HG03064 (cell line): ENCODE data around the gene BICD1.
A peak's percentile ranks its signal among the peaks of the same experiment; 100 is the strongest.

Experiments
- ATAC-seq: cut with Tn5 transposase; IDR thresholded peaks from one replicate; pipeline ENCODE4 v1.9.1; 2021; ENCODE audit warnings: low read depth; ENCODE audit not compliant: unreplicated experiment

BICD1 gene

DNA sequence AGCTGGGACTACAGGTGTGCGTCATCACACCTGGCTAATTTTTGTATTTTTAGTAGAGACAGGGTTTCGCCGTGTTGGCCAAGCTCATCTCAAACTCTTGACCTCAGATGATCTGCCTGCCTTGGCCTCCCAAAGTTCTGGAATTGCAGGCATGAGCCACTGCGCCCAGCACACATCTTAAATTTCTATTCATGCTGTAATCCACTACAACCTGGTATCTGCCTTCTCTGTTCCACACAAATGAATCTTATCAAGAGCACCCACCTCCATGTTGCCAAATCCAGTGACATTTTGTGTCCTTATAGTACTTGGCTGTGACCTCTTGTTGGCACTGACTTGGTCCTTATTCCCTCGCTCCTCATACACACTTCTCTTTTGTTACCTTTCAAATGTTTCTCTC, 5.8 kb upstream of the BICD1 start:
- ATAC-seq = no peak

DNA sequence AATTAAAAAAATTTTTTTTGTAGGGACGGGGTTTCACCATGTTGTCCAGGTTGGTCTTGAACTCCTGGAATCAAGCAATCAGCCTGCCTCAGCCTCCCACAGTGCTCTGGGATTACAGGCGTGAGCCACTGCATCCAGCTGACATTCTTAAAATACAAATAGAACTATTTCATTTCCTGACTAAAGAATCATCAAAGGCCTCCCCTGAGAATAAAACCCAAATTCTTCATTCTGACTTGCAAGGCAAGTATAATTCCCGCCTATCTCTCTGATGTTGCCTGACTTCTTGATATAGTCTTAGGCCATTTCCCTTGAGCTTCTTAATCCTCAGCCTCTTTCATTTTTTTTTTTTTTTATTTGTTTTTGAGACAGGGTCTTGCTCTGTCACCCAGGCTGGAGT, 4.4 kb upstream of the BICD1 start:
- ATAC-seq = no peak

DNA sequence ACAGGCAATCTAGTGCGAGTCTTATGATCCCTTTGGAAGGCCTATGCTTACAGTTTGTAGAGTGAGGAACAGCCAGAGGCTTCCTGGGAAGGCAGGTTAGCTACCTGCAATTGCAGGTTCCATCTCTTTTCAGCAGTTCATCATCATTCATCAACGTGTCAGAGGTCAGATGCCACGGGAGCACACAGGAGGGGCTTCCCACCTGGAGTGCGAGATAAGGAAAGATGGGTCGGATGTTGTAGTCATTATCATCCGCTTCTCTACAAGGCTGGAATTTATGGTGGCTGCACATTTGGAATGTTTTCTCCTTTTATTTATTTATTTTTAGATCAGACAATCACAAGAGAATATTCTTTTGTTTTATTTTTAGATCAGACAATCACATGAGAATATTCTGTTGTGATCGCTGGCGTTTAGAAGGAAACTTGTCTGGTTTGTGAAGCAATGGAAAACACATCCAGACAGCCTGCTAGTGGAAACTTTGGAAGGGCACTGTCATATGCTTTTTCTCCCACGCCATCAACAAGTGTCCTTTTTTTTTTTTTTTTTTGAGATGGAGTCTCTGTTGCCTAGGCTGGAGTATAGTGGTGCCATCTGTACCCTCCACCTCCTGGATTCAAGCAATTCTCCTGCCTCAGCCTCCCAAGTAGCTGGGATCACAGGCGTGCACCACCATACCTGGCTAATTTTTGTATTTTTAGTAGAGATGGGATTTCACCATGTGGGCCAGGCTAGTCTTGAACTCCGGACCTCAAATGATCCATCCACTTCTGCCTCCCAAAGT, 1.9 kb upstream of the BICD1 start:
- ATAC-seq = no peak

DNA sequence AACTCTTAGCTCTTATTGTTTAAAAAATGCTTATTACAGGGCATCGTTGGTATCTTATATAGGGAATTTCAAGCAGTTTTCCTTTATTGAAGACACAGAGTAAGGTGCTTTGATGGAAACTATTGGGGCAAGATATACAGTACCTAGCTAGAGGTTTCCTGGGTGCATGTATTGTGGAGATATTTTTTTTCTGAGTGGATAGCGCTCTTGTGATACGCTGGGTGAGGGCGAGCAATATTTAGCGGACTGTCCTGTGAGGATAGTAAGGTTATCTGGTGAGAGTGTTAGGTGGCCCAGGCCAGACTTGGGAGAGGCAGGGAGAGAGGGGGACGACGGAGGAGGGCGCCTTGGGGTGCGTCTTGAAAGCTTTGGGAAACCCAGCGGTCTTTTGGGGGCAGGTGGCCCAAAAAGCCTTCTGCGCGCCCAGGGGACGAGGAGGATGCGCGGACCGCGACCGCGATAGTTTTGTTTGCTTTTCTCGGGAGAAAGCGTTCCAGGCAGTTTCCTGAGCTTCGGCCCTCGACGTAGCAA, 596 bp upstream of the BICD1 start:
- peak; percentile 5 for ATAC-seq

DNA sequence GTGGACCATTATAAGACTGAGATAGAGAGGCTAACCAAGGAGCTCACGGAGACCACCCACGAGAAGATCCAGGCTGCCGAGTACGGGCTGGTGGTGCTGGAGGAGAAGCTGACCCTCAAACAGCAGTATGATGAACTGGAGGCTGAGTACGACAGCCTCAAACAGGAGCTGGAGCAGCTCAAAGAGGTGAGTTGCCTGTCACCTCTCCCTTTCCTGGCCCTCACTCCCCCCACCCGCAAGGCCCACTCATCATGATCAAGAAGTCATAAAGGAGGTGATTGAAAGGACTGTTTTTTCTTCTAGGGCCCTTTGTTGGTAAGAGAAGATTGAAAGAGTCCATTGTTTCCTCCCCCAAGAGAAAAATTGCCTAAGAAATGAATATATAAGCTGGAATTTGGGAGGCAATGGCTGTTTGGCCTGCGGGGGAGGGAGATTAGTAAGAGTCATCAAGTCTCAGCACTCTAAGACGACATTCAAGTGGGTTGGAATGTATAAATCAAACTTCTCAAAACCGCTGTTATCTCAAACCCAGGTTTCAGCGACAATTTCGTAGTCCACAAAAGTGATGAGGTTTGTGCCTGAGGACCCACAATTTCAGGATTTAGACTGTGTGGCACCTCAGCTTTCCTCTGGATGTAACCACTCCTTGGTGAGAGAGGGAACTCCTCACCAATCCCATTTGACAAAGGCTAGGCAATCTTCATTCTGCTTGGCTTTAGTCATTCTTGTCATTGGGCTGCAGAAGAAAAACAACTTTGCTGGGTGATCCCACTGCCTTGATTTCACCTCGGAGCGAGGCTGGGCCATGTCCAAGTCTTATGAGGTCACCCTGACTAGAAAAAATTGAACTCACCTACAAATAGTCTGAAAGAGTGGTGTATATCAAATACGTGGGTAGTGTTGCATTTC, 966 bp downstream of the BICD1 start:
- peak; percentile 10 for ATAC-seq

DNA sequence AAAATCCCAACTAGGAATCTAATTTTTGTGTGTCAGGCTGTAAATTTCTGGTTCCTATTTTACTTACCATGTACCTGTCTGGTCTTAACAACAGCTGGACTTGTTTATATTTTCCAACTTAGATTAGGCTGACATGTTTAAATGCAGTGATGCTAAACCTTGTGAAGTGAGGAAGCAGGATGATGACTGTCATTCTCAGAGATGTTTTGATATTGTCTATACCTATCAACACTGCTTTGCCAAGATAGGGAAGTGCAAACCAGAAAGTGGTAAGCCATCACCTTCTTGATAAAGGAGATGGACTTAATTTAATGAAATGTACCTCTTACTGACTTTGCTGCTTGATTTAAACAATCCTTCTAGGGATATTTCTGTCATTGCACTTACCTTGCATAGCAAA, 2.1 kb downstream of the BICD1 start:
- no peak for ATAC-seq

DNA sequence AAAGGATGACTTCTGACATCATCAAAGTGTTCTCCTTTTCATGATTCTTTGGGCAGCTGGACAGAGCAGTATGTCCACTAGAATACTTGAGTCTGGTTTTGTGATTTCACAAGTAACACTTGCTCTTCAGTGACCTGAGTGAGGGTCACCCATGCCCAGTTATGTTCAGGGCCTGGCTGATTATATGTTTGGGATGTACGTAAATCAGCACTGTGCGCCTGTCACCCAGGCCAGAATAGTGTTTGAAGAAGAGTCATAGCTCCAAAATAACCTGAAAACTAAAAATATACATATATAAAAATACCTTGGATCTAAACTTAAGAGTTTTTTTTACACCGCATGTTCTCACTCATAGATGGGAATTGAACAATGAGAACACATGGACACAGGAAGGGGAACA, 3.8 kb downstream of the BICD1 start:
- ATAC-seq = no peak

DNA sequence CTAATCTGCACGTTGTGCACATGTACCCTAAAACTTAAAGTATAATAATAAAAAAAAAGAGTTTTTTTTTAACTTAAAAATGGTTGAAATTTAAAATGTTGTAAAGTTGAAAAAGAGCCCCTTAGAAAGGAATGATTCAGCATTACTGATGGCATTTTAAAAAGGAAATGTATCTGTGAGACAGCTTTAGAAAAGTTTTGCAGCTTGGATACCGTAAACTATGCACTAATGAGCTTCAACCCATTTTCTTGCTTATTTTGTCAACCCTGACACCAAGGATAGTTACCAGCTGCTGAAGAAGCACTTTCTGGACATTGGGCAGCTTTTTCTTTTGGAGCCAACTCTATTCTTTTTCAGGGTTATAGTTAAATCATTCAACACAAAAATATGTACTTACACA, 4.3 kb downstream of the BICD1 start:
- no peak for ATAC-seq

DNA sequence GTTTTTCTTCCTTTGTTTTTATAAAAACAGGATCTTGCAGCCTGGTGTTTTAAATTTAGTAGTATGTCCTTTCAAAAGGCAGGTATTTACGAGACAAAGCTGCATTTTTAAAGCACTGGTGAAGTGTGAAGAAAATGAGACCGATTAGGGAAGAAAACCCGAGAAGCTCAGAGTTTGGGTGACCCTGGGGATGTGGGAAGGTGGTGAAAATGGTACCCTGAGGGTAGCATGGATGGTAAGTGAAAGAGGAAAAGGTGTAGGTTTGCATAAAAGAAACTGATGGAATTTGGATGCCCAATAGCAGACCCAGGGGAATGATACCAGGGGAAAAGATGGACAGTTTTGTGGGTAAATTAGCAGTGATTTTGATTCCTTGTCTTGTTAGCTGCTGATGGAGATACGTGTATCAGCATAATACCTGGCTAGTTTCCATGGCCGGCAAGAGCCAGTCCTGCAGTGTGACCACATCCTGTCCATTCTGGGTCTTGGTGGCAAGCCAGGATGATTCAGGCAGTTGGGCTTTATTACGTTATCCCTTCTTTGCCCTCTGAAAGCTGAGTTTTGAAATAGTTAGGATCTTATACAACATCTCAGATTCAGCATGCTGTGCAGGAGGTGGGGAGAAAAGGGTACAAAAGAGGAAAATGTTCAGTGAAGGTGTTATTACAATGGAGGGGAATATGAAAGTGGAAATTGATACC, 8.9 kb downstream of the BICD1 start:
- ATAC-seq = no peak

DNA sequence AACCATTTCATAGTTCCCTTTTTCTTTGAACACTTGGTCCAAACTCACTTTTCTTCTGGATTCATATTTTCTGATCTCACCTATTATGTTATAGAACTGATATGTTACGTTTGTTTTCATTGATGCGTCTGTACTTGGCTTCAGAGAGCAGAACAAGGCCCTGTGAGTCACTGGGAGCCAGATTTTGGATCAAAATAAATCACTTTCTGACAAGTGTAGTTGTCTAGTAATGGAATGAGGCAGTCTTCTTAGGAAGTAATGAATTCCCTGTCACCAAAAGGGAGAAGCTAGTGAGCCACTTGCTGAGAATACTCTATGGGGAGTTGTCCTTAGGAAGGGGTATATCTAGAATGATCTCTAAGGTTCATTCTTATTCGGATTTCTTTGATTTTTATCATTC, 10.2 kb downstream of the BICD1 start:
- no peak for ATAC-seq

DNA sequence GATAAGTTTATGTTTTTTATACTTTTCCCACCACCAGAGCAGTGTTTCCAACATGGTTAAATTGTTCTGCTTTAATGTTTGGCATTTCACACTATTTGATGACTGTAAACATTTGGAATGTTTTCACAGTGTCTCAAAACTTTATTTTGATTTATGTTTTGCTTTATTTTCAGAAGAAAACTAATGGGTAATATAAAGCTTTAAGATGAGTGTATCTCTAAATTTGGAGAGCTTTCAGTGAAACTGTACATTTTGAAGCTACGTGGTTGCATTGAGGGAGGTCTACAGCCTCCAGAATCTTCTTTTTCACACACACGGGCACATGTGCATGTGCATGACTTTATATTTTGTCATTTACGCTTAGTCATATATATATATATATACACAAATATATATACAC, 10.7 kb downstream of the BICD1 start:
- ATAC-seq = no peak

DNA sequence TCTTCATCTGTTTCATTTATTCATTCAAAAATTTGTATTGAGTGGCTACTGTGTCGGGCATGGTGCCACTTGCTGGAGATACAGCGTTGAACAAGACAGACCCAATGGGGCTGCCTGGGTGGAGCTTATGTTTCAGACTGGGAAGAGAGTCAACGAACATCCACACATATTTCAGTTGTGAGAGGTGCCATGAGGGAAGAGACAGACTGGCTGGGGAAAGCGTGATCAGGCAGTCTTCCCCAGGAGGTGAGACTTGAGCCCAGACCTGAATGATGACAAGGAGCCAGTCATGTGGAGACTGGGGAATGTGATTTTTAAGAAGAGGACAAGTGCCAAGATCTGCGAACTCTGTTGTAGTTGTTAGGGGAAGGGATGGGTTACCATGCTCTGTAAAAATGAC, 12.2 kb downstream of the BICD1 start:
- no peak for ATAC-seq

DNA sequence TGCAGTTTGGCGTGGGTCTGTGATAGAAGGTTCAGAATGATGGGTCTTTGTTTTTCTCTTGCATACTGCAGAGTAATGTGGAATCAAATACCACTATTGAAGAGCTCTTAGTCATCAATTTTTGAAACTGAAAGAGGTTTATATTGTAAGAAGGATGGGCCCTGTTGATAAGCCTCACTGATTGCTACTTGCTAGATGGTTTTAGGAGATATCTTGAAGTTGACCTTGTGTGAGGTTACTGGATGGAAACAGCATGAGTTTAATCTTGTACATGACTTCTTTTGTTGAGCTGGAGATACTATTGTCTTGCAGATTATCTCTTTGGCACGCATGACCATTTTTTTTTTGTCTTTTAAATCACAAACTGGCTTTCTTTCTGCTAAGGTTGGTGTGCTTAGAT, 13.8 kb downstream of the BICD1 start:
- peak; percentile 87 for ATAC-seq

DNA sequence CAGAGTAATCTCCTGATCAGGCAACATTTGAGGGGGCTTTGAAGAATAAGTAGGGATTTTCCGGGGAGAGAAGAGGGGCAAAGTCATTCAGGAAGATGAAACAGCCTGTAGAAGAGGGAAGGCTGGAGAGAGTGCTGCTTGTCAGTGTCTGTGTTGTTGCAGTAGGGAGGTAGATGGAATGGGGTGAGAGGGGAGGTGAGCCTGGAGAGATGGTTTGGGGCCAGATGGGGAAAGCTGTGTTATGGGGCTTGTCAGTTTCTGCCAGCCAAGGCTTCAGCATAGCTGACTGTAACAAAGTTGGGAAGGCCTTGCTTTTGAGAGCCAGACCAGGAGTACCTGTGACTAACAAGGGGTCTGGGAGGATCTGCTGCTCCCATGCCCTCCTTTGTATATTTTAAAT, 18.0 kb downstream of the BICD1 start:
- no peak for ATAC-seq

DNA sequence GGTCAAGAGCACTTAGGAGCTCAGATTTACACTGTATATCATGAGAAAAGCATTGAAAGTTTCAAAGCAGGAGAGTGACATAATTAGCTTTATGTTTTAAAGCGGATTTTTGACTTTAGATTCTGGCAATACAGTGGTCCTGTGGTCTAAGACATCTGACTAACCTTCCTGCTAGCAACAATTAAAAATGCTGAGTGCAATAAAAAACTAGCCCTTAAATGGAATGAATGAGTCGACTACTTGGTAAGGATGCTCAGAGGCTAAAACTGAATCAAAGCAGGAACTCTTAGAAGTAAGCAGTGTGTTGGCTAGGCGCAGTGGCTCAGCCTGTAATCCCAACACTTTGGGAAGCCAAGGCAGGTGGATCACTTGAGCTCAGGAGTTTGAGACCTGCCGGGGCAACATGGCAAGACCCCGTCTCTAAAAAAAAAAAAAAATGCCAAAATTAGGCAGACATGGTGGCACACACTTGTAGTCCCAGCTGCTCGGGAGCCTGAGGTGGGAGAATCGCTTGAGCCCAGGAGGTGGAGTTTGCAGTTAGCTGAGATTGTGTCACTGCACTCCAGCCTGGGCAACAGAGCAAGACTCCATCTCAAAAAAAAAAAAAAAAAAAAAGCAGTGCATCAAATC, 18.9 kb downstream of the BICD1 start:
- no peak for ATAC-seq

DNA sequence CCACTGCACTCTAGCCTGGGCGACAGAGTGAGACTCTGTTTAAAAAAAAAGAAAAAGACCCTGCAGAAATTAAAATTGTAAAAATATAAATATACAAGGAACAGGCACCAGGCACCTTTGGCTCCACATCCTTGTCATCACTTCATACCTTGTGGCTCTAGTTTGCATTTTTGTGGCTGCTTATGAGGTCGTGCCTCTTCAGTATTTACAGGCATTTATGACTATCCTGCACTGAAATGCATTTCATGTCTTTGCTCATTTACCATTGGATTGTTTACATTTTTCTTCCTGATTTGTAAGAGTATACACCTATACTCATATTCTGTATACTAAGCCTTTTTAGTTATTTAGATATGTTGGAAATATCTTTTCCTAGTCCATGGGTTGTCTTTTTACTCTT, 20.1 kb downstream of the BICD1 start:
- ATAC-seq = no peak

DNA sequence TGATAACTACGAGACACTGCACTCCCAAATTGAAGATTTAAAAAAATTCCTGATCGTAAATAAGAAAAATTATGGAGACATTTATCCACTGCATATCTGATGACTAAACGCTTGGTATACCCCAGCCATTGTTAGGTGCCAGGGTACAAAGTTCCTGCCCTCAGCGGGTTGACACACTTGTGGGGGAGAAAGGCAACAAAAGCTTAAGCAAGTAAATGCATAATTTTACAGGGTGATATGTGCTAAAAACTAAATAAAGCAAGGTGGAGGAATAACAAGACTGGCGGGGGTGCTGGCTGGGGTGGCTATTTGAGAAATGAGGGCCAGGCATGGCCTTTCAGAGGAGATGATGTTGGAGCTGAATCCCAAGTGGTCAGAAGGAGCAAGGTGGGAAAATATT, 25.0 kb downstream of the BICD1 start:
- ATAC-seq = no peak

DNA sequence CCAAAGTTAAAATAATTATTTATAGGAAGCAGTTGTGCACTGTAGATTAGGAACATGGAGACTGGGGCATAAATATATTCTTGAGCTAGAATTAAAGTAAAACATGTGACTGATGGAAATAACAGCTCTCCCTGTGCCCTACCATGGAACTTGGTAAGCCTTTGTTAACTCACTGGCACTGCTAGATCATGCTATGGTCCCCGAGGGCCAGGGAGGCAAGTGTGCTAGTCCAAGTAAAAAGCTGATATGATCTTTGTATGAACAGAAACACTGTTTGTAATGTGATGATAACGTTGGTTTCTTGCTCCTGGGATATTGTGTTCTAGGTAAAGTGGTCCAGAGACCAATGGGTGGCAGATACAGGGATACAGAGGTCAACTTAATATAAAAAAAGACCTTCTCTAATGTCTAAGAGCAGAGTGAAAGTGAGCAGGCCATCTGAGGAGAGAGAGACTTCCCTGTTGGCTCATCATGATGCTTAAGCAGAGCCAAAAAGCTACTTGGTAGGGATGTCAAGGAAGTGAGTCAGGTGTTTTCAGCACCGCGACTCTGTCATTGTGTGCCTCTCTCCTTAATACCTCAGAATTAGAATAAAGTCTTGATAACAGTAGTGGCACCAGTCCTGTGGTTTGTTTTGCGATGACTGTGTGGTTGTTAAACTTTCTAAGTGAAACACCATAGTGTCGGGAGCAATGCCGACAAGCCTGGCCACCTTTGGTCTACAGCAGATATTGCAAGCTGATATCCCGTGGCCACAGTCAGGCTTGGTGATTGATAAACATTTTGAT, 27.6 kb downstream of the BICD1 start:
- ATAC-seq = peak; percentile 51

DNA sequence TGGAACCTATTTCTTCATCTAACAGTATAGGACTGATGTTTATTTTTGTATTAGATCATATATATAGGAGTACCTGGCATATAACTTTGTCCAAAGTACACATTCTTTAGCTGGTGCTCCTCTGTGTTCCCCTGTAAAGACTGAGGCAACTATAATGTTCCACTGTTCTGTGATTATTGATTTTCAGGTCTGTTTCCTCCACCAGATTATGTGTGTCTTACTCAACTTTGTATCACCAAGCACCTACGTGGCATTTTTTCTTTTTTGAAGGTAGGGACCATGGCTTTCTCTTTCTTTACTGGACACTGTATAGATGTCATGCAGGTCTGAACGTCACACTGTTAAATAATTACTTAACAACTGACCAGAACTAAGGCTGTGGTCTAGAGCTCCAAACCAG, 29.3 kb downstream of the BICD1 start:
- ATAC-seq = no peak

DNA sequence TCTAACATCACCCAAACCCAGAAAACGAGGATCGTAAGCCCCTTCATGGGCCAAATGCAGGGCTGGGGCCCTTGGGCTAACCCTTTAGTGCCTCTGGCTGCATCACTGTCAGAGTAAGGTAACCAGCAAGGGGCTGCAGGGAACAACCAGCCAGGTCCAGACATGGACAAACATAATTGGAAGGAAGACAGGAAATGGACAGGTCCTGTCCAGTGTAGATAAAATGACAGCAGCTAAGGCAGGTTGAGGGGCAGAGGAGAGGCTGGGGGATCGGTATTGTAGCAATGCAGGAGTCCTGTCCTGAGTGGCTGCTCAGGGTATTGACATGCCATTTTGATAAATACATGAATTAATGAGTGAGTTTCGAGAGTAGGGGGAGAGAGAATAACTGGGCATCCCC, 29.8 kb downstream of the BICD1 start:
- ATAC-seq = no peak
